GM18907 (cell line): ENCODE results near the gene SH2D7.

ENCODE experiments used
- ATAC-seq: cut with Tn5 transposase; IDR thresholded peaks from one replicate; pipeline ENCODE4 v1.9.1; 2021; ENCODE audit warnings: mild to moderate bottlenecking, moderate library complexity; ENCODE audit not compliant: unreplicated experiment

SH2D7 gene

DNA sequence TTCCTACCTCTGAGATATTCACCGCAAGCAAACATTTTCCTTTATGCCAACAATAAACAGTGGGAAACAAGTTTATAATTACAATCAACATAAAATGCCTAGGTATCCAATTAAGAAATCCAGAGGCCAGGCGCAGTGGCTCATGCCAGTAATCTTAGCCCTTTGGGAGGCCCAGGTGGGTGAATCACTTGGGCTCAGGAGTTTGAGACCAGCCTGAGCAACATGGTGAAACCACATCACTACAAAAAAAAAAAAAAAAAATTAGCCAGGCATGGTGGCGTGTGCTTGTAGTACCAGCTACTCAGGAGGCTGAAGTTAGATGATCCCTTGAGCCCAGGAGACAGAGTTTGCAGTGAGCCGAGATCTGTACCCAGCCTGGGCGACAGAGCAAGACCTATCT, 32.1 kb upstream of the SH2D7 start:
- no peak for ATAC-seq

DNA sequence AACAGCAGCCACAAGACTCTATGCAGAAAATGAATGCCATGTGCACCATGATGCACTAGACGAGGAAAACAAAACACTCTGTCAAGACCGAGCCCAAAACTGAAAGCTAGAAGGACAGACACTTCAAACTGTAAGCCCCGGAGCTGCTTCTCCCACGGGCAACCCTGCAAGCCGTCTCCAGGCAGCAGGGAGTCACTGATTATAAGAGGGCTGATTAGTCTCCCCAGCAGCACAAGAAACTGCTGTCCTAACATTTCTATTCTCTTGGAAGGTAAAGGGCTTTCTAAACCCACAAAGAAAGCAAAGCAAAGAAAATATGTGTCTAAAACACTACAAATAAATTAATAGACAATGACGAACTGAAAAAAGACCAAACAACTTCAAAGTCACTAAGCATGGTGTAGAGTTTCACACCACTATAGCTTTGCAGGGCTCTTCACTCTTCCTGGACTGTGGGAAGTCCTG, 30.4 kb upstream of the SH2D7 start:
- no peak for ATAC-seq

DNA sequence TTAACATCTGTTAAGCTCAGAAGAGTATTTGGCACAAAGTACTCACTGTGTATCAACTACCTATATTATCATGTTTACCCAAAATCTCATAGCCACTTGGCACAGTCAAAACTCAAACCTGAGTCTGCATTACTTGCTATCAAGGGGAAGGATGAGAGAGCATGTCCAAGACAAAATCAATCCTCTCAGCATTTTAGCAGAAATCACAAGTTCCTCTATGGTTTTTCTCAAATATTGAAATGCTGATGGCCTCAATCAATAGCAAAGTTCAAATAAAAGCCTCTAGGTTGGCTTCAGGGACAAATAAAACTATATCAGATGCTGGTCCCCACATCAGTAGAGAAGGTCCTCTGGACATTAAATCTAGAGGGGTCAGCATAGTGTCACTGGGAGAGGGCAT, 29.1 kb upstream of the SH2D7 start:
- no peak for ATAC-seq

DNA sequence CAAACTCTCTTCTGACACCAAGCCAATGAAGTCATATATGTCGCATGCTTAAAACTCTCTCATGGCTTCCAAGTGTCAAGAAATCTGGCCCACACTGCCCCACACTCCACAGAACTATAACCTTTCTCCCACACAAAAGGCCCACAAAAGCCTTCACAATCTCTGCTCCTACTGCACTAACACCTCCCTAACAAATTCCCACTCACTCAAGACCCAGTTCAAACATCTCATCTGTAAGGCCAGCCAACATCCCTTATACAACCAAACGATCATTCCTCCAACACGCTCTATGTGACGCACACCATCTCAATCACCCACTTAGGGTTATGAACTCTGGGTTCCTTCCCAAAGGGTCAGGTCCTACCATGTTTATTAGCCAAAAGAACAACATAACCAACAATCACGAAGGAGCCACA, 28.4 kb upstream of the SH2D7 start:
- no peak for ATAC-seq

DNA sequence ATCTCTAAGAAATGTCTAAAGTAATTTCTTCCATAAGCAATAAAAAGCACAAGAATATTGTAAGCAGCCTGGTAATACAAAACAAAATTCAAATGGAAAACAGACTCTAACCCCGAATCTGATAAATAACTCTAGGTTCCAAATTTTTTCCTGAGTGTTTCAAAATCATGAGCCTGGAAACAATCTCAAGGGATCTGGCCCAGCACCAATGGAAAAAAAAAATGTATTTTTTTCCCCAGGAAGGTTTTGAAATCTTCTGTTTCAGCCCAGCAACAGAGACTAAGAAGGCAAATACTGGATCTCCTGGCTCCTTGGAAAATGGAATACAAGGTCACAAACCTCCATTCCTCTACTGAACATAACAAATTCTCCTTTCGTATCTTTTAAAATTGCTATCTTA, 27.8 kb upstream of the SH2D7 start:
- no peak for ATAC-seq

DNA sequence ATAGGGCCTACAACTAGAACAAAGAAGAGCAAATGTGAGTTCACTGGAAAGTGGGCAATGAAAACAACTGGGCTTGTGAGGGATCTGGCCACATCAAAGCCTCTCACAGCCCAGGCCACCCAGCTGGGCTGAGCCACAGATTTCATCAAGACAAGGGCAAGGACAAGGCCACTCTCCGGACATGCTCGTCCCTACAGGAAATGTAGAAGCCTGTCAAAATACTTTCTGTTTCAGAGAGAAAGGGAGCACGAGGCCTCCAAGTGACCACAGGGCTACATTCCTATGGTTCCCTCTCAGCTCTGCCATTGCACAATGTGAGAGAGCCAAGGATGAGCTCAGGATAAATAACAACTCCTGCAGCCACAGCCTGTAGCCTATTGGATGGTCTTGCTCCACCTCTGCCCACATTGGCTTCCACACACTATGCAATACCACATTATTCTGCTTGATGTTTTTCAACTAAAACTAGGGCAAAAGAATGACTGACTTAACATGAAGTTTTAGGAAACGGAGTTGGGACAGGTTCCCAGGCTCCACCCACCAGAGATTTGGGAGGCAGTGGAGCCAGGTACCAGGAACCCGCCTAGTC, 27.0 kb upstream of the SH2D7 start:
- ATAC-seq, result no peak

DNA sequence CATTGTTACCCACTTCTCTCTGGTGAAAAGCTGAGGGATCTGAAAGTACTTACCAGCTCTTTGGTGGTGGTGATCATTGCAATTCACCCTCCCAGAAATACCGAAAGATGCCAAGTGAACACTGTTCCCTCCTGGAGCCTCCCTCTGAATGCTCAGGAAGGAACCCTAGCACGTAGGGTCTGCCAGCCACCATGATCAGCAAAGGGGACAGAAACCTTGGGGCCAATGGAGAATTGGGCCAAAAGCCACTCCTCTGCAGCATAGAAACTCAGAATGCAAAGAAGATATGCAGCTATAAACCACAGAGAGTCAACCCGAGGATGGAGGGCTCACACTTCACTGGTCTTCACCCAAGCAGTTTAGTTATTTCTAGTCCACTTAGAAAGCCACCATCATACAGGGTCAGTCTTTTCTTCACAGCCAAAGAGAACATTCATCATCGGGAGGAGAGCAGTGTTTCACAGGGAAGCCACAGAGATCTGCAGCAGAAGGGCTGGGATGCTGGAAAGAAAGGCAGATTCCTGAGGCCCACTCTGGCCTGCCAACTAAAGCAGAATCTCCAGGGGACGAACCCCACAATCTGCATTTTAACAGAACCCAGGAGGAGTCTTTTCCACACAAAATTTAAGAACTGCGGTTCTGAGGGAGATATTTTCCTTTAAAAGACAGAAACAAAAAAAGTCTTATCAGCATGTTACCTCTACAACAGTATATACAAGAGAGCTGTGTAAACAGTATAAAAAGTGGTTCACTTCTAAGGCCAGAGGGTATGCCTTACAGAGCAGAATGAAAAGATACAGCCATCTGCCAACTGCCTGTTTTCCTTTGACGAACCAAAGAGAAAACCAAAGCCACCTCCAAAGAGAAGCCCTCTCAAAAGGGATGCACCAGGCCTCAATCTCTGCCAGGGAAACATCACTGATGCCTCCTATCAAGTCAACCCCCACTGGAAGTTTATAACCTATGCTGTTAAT, 26.1 kb upstream of the SH2D7 start:
- peak; percentile 47 for ATAC-seq

DNA sequence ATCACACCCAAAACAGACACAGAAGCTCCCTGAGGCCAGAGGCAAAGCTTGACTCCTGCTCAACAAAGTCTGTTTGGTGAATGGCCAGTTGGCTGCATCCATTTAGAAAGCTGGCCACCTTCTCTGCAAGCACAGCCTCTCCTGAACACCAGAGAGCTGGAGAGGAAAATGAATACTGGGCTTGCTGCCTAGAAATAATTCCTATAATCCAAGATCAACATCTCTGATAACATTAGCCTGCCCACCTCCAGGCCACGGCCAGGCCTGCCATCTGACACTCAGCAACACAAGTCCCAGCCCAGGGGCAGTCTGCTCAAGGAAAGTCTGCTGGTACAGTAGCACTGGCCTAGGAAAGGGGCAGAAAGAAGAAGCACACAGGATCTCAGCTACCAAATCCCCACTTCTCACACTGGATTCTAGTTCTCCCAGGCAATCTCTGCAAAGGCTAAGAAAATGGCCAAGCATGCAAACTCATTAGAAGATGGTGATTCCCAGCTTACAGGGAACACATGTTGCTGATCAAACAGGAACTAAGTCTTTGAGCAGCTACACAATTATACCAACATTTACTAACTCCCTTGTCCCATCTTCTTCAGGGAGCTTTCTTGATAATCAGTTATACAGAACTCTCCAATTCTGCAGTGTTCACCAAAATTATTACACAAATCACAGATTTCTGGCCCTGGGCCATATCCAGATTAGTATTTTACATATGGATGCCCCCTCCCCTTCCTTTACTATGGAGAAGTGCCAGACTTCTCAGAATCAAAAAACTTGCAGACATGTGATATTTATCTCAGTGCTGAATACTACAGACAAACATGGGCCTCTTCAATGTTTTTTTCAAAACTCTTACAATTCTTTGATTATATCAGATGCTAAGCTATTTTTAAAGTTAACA, 24.8 kb upstream of the SH2D7 start:
- ATAC-seq, result no peak

DNA sequence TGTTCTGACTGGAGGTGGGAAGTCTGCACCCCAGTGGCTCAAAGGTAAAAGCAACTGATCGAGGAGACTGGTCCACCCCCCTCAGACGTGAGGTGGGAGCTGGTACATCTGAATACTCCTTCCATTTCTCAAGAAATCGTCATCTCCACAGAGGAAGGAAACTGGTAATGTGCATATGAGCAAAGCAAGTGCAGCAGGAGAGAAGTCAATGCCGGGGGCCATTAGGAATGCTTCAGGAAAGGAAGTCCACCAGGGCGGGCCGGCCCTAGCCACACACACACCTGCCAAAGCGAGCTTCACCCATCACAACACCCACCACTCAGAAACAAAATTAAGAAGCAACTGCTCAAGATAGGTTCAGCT, 23.3 kb upstream of the SH2D7 start:
- ATAC-seq, result peak; percentile 21

DNA sequence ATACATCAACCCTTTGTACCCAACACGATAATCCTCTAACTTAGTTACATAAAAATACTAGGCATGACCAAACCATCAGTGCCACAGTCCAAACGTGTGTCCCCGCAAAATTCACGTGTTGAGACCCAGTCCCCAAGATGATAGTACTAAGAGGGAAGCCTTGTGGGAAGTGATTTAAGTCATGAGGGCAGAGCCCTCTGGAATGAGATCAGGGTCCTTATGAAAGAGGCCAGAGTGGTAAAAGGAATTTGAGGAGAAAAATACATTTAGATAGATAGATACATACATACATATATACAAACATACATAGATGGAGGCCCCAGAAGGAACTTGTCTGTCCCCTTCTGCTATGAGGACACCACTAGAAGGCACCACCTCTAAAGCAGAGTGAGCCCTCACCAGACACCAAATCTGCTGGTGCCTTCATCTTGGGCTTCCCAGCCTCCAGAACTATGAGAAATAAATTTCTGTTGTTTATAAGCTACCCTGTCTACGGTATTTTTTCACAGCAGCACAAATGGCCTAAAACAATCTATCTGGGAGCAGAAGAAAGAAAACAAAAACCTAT, 22.8 kb upstream of the SH2D7 start:
- no peak for ATAC-seq

DNA sequence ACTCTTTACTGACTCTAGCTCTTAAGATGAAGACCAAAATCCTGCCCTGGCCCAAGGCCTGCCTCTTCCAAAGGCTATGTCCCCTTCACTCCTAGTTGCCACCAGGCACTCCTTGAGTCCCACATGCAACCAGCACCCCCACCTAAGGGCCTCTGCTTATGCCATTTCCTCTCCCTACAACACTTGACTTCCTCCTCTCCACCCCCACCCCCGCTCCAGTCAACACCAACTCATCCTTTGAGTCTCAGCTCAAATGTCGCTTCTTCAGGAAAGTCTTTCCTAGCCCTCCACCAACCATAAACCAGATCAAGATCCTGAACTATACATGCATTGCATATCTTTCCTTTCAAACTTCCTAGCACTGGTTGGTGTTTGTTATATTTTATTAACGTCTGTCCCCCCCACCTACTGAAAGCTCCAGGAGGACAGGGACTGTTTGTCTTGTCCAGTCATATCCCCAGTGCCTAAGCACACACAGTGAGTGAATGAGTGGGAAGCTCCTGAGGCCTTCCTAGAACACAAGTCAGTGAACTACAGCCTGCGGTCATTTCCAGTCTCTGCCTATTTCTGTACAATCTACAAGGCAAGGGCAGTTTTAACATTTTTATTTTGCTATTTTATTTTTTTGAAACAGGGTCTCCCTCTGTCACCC, 22.2 kb upstream of the SH2D7 start:
- ATAC-seq, result no peak

DNA sequence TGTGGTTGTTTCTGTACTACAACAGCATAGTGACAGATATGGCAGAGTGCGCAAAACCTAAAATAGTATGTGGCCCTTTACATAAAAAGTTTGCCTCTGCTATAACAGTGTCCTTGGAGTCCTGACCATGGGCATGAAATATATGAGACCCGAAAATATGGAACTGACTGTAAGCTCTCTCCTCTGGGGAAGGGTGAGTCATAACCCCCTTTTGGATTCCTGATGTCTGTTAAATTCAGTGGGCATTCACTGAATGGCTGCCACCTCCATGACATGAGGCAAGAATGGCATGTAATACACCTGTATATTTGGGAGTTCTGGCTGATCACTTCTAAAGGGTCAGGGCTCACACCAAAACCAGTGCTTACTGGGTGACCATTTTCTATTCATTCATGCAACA, 21.0 kb upstream of the SH2D7 start:
- ATAC-seq, result no peak

DNA sequence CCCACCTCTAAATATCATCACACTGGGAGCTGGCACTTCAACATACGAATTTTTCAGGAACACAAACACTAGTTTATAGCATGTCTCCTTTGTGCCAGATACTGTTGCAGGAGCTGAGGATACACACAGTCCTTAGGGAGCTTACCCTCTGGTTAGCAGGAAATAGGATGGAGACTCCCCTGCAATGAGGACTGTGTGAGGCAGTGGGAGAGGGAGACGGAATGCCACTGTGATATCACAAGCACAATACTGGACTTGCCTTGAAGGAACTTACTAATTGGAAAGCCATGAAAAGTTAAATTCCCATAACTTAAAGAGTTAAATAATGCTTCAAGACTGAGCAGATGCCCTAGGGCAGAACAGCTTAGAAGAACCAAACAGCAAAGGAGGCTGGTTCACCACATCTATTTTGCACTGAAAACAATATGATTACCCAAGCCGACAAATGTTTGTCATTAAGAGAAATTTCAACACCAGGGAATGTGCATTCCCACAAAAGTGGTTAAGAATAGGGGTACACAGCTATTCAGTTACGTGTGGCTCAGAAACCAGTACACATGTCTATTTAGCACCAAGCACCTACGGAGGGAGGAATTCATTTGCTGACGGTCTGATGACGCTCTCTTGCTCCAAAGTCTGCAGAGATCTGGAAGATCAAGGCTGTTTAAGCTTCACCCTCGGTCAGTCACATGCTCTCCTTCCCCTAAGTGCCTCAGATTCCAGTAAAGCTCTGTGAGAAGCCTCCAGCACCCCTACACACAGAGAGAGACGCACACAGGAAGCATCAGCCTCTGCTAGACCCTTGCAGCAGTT, 20.1 kb upstream of the SH2D7 start:
- ATAC-seq, result no peak

DNA sequence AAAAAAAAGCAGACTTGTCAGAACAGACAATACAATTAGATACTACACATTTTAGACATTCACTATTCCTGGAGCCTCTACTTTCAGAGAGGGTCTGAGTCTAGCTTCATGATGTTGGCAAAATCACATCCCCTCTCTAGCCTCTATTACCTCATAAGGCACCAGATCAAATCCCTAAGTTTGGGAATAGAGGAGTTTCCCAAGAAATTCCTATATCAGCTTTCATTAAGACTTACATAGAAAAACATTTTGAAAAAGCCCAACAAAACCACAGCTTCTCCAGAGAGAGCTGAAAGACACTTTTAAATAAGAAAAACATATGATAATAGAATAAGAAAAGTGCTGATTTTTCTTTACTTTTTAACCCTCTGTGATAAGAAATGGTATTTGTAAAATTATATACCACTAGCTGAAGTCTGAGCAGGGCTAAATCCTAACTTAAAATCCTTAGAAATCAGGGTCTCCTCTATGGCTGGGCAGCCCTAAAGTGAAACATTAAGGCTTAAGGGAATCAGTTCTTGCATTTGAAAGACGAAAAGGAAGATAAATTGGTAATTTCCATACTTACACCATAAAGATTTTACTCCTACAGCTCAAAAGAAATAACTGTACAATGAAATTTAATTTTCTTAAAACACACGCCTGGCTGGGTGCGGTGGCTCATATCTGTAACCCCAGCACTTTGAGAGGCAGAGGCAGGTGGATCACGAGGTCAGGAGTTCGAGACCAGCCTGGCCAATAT, 19.1 kb upstream of the SH2D7 start:
- ATAC-seq, result no peak

DNA sequence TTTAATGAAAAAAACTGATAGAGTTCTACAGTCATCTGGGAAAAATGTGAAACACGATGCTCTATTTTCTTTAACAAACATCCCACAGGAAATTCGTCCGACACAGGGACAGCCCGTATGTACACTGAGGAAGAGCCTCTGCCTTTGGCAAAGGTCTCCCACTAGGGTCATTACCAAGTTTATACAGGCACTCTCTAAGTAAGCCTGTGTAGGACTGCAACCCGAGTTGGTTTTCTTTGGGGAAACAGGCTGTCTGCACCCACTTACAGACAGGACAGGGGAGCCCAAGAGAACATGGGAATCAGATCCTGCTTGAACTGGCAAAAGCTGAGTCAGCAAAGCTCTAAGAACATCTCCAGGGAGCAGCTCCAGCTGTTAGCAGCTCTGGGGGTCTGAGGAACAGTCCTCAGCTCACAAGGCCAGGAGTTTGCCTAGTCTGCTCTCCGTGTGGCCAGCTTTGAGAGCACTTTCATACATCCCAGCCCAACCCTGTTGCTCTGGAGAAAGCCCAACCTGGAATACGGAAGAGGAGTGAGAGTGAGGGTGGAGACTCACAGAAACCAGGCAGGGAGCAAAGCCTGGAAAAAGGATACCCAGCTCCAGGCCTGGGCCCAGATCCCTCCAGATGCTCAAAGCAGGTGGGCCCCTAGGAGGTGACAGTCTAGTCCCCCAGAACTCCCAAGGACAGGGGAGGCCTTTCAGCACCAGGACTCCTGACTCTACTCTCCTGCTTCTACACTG, 16.7 kb upstream of the SH2D7 start:
- no peak for ATAC-seq

DNA sequence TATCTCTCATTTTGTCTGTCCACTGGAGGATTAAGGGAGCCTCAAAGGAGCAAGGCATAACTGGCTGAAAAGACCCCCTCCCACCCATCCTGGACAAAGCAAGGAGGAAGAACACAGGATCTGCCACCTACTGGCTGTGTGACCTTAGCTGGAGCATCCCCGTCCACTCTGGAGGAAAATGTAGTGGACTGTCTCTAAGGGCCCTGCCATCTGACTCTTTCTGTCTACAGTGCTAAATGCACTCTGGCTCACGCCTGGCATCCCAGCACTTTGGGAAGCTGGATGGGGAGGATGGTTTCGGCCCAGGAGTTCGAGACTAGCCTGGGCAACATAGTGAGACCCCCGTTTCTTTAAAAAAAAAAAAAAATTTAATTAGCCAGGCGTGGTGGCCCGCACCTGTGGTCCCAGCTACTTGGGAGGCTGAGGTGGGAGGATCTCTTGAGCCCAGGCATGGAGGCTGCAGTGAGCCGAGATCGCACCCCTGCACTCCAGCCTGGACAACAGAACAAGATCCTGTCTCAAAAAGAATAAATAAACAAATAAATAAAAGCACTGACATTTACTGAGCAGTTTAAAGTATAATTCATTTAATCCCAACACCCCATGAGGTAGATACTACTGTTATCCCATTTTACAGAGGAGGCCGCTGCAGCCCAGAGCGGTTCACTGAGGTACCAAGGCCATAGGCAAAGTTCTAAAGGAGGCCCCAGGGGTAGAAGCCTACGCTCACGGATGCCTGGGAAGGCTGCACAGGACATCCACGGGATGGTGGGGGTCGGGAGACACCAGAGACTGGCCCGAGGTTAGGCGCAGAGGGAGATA, 15.9 kb upstream of the SH2D7 start:
- peak; percentile 16 for ATAC-seq

DNA sequence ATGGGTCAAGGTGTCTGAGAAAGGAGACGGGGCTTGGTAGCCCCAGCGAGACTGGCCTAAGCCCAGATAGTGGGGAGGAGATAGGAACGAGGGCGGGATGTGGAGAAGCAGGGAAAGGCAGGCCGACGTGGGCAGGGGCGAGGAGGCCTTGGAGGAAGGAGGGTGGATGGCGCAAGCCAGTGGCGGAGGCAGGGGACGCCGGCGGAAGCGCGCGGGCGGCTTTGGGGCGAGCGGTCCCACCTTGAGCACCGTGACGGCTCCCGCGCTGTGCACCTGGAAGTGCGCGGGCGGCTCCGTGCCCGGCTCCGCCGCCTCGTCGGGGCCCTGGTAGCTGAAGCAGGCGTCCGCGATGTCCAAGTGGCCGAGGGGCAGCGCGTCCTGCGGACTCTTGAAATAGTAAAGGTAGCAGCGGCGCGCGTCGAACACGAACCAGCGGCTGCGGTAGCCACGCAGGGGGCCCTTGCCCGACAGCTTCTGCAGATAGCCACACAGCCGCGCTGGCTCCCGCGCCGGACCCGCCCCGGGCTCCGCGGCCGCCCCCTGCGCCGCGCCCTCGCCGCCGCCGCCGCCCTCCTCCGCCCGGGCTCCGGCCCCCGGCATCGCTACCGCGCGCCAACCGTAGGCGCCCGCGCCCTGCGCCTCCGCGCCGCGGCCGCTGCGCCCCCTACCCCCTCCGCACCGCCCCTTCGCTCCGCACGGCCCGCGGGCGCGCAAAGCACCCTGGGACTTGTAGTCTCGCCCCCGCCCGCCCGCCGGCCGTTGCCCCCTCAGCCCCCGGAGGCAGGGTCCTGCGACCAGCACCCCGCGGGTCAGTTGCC, 15.1 kb upstream of the SH2D7 start, which contains the start of gene TBC1D2B:
Gene TBC1D2B (minus strand): TSS at position 659 of the 818 bp plus-strand sequence. CDS start 59 bp downstream, at position 600.
- peak; percentile 64 for ATAC-seq
